HG03060 (cell line): ENCODE data around the gene AHNAK.

Experiments
- ATAC-seq: cut with Tn5 transposase; IDR thresholded peaks from one replicate; pipeline ENCODE4 v1.9.1; 2021; ENCODE audit warnings: low read depth, moderate number of reproducible peaks; ENCODE audit not compliant: unreplicated experiment

The AHNAK gene

GRCh38 chr11:62536301-62536957, 10.2 kb downstream of the AHNAK start:
- no peak for ATAC-seq

- ATAC-seq = no peak
Measured at GRCh38 chr11:62535802-62536201, 10.8 kb downstream of the AHNAK start.

GRCh38 chr11:62534779-62535545, 11.6 kb downstream of the AHNAK start:
- ATAC-seq = no peak

- ATAC-seq = no peak
Measured at GRCh38 chr11:62532096-62532495, 14.5 kb downstream of the AHNAK start.

- no peak for ATAC-seq
Measured at GRCh38 chr11:62516736-62517371, 29.8 kb downstream of the AHNAK start.

- no peak for ATAC-seq
Measured at GRCh38 chr11:62514151-62514550, 32.5 kb downstream of the AHNAK start.

- no peak for ATAC-seq
Measured at GRCh38 chr11:62513626-62514025, 33.0 kb downstream of the AHNAK start.

GRCh38 chr11:62512961-62513360, 33.6 kb downstream of the AHNAK start:
- ATAC-seq = no peak

GRCh38 chr11:62508336-62509058, 38.1 kb downstream of the AHNAK start:
- no peak for ATAC-seq

- no peak for ATAC-seq
Measured at GRCh38 chr11:62507125-62507422, 39.5 kb downstream of the AHNAK start.

GRCh38 chr11:62506413-62507124, 40.0 kb downstream of the AHNAK start:
- ATAC-seq = no peak

GRCh38 chr11:62505440-62506091, 41.0 kb downstream of the AHNAK start:
- ATAC-seq = no peak

GRCh38 chr11:62505059-62505439, 41.6 kb downstream of the AHNAK start:
- no peak for ATAC-seq

- no peak for ATAC-seq
Measured at GRCh38 chr11:62504158-62504973, 42.2 kb downstream of the AHNAK start.

- ATAC-seq = no peak
Measured at GRCh38 chr11:62502030-62502730, 44.4 kb downstream of the AHNAK start.

GRCh38 chr11:62501432-62501891, 45.1 kb downstream of the AHNAK start:
- ATAC-seq = no peak

GRCh38 chr11:62500650-62501030, 46.0 kb downstream of the AHNAK start:
- ATAC-seq = no peak

GRCh38 chr11:62499944-62500649, 46.5 kb downstream of the AHNAK start:
- ATAC-seq = no peak
